ENCODE results near the gene EPOP.

DNA sequence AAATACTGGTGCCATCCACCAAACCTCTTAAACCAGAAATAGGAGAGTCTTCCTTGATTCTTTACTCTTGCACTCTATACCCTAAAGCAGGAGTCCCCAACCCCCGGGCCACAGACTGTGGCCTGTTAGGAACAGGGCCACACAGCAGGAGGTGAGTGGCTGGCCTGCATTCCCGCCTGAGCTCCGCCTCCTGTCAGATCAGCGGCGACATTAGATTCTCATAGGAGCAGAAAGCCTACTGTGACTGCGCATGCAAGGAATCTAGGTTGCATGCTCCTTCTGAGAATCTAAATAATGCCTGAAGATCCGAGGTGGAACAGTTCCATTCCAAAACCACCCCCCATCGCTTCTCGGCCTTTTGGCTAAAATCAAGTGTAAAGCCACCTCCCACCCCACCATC is 38.7 kb downstream of the EPOP start:
- TF ChIP-seq, protein P1, sequence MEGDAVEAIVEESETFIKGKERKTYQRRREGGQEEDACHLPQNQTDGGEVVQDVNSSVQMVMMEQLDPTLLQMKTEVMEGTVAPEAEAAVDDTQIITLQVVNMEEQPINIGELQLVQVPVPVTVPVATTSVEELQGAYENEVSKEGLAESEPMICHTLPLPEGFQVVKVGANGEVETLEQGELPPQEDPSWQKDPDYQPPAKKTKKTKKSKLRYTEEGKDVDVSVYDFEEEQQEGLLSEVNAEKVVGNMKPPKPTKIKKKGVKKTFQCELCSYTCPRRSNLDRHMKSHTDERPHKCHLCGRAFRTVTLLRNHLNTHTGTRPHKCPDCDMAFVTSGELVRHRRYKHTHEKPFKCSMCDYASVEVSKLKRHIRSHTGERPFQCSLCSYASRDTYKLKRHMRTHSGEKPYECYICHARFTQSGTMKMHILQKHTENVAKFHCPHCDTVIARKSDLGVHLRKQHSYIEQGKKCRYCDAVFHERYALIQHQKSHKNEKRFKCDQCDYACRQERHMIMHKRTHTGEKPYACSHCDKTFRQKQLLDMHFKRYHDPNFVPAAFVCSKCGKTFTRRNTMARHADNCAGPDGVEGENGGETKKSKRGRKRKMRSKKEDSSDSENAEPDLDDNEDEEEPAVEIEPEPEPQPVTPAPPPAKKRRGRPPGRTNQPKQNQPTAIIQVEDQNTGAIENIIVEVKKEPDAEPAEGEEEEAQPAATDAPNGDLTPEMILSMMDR (conservative IDR thresholded peaks at IDR 0.05; ENCODE audit: low read length) = no peak
- no peak for TF ChIP-seq EZH2phosphoT487 (IDR thresholded peaks at IDR 0.05; ENCODE audit: borderline replicate concordance, low read depth, low read length)

Data from OCI-LY7 (cell line).